ENCODE results near the gene IKZF2. TPM values are rescaled to one million over a fixed set of nuclear protein-coding genes. Genes with fewer than 3 reads are reported as not detected.

Gene IKZF2
- total RNA-seq, 2 experiments from 2014 or later, result 24.4 to 28.7 TPM

DNA sequence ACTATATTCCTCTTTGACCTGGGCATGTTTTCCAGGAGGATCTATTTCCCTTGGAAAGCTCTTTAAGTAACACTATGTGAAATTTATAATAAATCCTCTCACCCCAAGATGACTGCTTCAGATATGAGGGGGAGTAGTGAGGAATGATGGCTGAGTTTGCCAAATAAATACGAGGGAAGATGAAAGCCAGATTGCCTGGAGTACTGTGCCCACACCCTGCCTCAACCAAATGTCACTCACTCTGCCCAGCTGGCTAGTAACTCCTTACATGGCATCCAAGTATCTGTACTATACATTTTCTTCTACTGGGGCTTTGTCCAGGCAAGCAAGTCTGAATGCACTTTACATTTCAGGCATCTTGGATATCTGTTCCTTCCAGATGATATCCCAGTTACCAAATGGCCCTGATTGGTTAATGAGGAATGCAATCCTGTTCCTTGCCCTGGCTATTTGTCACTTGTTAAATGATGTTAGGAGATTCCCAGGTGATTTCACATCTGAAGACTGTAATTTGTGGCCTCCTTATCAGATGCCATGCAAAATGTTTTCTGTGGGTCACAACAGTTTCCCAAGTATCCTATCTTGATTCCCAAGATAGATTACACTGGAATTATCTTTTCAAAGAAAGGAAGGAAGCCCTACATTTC is 191.8 kb downstream of the IKZF2 start:
- POLR2A ChIA-PET, result no interaction called here
- CTCF ChIA-PET, result interaction anchor here (0.9 to 2.3 kb wide), 2 partner anchors 190 to 194 kb away, joined by 4 to 6 read pairs; no protein-coding TSS in a partner anchor

DNA sequence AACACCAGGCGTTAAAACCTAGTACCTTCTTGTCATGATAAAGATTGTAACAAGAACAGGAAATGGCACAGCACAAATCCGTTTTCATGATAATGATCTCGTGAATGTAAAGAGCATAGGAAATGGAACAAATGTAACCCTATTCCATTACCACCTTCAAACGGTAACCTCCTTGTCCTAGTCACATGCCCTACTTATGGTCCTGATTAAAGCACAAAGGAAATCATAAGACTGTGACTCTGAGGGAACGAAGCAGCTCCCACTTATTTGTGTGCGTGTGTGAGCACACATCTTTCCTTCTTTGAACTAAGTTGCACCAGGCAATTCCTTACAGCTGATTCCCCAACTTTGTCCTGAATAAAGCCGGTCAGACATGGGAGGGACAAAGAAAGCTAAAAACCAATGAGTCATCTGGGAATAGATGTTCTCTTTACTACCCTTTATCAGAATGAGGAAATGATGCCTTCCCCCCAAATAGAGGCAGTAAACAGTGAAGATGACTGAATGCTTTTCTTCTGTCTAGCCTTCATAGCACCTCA is 192.6 kb downstream of the IKZF2 start:
- Mint-ChIP-seq H3K36me3 (ENCODE audit: low read depth) (no peaks in the 10 kb centered on the region), H3K4me3 (peak overlapping the region; percentile 3), H3K9me3 (peaks cover 3% of the 10 kb centered on the region), H3K27ac (peak overlapping the region; percentile 68), H3K27me3 (no peaks in the 10 kb centered on the region), H3K4me1 (ENCODE audit: low read depth) (peaks cover 41% of the 10 kb centered on the region)
- POLR2A ChIA-PET, result no interaction called here
- intact Hi-C loops (cut with micrococcal nuclease), result loop anchor here (5.0 kb wide), 1 partner anchor 63 kb away; no protein-coding TSS in a partner anchor
- TF ChIP-seq, protein P1, sequence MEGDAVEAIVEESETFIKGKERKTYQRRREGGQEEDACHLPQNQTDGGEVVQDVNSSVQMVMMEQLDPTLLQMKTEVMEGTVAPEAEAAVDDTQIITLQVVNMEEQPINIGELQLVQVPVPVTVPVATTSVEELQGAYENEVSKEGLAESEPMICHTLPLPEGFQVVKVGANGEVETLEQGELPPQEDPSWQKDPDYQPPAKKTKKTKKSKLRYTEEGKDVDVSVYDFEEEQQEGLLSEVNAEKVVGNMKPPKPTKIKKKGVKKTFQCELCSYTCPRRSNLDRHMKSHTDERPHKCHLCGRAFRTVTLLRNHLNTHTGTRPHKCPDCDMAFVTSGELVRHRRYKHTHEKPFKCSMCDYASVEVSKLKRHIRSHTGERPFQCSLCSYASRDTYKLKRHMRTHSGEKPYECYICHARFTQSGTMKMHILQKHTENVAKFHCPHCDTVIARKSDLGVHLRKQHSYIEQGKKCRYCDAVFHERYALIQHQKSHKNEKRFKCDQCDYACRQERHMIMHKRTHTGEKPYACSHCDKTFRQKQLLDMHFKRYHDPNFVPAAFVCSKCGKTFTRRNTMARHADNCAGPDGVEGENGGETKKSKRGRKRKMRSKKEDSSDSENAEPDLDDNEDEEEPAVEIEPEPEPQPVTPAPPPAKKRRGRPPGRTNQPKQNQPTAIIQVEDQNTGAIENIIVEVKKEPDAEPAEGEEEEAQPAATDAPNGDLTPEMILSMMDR (IDR thresholded peaks at IDR 0.05), result no peak
- no peak for DNase-seq
- CTCF ChIA-PET, result interaction anchor here (0.9 to 2.3 kb wide), 2 partner anchors 190 to 195 kb away, joined by 4 to 6 read pairs; no protein-coding TSS in a partner anchor
- ATAC-seq, result peak; percentile 47

More for the DNA sequence above, 191.8 kb downstream of the IKZF2 start:
- H3K27ac Mint-ChIP-seq, result peak overlapping the region; percentile 68
- no peak overlapping the region for H3K4me3 Mint-ChIP-seq
- H3K27me3 Mint-ChIP-seq, result no peaks in the 10 kb centered on the region
- TF ChIP-seq, protein P1 (IDR thresholded peaks at IDR 0.05), result no peak
- H3K9me3 Mint-ChIP-seq, result peaks cover 3% of the 10 kb centered on the region
- intact Hi-C loops (cut with micrococcal nuclease), result loop anchor here (5.0 kb wide), 1 partner anchor 63 kb away; no protein-coding TSS in a partner anchor
- DNase-seq (no peak), ATAC-seq (no peak)
- peaks cover 41% of the 10 kb centered on the region for H3K4me1 Mint-ChIP-seq (ENCODE audit: low read depth)
- H3K36me3 Mint-ChIP-seq (ENCODE audit: low read depth), result no peaks in the 10 kb centered on the region

DNA sequence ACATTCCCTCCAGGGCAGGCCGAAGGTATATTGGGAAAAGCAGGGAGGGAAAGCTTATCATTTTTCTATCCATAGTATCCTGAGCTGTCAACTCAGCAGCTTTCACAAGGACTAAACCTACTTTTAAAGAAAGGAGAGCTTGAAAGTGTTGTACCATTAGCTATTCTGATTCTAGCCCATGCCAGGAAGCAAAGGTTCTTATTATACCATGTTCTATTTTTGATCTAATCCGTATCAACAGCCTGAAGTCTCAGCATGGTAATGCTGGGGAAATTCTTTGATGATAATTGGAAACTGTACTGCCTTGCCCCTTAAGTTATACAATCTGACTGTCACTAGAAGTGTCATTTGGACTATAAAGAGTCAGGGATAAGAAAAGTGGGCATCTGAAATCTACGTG is 193.3 kb downstream of the IKZF2 start:
- no peaks in the 10 kb centered on the region for H3K36me3 Mint-ChIP-seq (ENCODE audit: low read depth)
- TF ChIP-seq, protein P1 (IDR thresholded peaks at IDR 0.05), result no peak
- H3K4me3 Mint-ChIP-seq, result peak overlapping the region; percentile 3
- ATAC-seq, result peak; percentile 5
- peaks cover 45% of the 10 kb centered on the region for H3K4me1 Mint-ChIP-seq (ENCODE audit: low read depth)
- H3K27me3 Mint-ChIP-seq, result no peaks in the 10 kb centered on the region
- intact Hi-C loops (cut with micrococcal nuclease), result loop anchor here (5.0 kb wide), 1 partner anchor 64 kb away; no protein-coding TSS in a partner anchor
- peak overlapping the region; percentile 68 for H3K27ac Mint-ChIP-seq
- ChIA-PET POLR2A (no interaction called here), CTCF (interaction anchor here (0.9 to 2.3 kb wide), 5 partner anchors 10 to 195 kb away, joined by 3 to 9 read pairs (median 4); no protein-coding TSS in a partner anchor)
- H3K9me3 Mint-ChIP-seq, result peaks cover 3% of the 10 kb centered on the region
- DNase-seq, result no peak

DNA sequence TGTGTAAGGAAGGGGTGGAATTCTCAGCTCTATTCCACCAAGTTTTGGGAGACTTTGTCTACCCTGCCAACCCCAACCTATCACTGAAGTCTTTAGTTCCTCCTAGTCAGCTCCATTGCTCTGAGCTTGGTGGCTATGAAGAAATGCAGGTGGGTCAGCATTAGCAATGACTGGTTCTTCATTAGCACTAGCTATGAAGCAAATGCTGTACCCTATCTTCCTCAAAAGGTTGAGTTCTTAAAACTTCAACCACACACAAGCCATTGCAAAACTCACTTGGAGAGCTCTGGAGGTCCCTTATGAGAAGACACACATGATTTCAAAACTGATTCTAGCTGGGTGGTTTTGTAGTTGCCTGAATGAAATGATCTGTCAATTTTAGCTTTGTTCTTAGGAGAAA is 193.8 kb downstream of the IKZF2 start:
- H3K4me1 Mint-ChIP-seq (ENCODE audit: low read depth), result peaks cover 46% of the 10 kb centered on the region
- H3K27me3 Mint-ChIP-seq, result no peaks in the 10 kb centered on the region
- peak overlapping the region; percentile 68 for H3K27ac Mint-ChIP-seq
- DNase-seq (no peak), ATAC-seq (peak; percentile 31)
- intact Hi-C loops (cut with micrococcal nuclease), result loop anchor here (5.0 kb wide), 1 partner anchor 65 kb away; no protein-coding TSS in a partner anchor
- ChIA-PET POLR2A (no interaction called here), CTCF (interaction anchor here (0.6 to 2.3 kb wide), 6 partner anchors 9 to 196 kb away, joined by 3 to 9 read pairs (median 4); no protein-coding TSS in a partner anchor)
- H3K9me3 Mint-ChIP-seq, result peaks cover 3% of the 10 kb centered on the region
- TF ChIP-seq, protein P1 (IDR thresholded peaks at IDR 0.05), result no peak
- H3K4me3 Mint-ChIP-seq, result no peak overlapping the region
- no peaks in the 10 kb centered on the region for H3K36me3 Mint-ChIP-seq (ENCODE audit: low read depth)

All from activated CD8-positive, alpha-beta T cell treated with anti-CD3 and anti-CD28 coated beads for 36 hours (primary cell).